Measurements from ENCODE around the gene PTPRK. TPM values are rescaled to one million over a fixed set of nuclear protein-coding genes. Genes with fewer than 3 reads are reported as not detected.
A peak's percentile ranks its signal among the peaks of the same experiment; 100 is the strongest.

Gene PTPRK
- total and polyA plus RNA-seq, 2 of the 13 experiments (the other 11 are each of a cell fraction or from before 2014, with no cell fraction given): 43.6 to 98.3 TPM

- TF ChIP-seq TFE3 (CRISPR knock-in tag; IDR thresholded peaks at IDR 0.05) (peak; percentile 49; the same call in 1 of the 2 replicates), CREM (IDR thresholded peaks at IDR 0.05) (peak; percentile 50), CREM (CRISPR knock-in tag; IDR thresholded peaks at IDR 0.05) (no peak), ARID2 (CRISPR knock-in tag; IDR thresholded peaks at IDR 0.05; ENCODE audit: borderline replicate concordance) (no peak), ZNF567 (CRISPR knock-in tag; IDR thresholded peaks at IDR 0.05; ENCODE audit: borderline replicate concordance) (no peak), KDM3A (CRISPR knock-in tag; IDR thresholded peaks at IDR 0.05; ENCODE audit: low read depth) (0 out of 2 replicates have a peak, but pooled peaks have one; percentile 26), ZNF749 (CRISPR knock-in tag; IDR thresholded peaks at IDR 0.05; ENCODE audit: borderline replicate concordance) (no peak), IRF2 (CRISPR knock-in tag; IDR thresholded peaks at IDR 0.05) (no peak), CENPT (CRISPR knock-in tag; IDR thresholded peaks at IDR 0.05; ENCODE audit: low read depth) (no peak)
- TF ChIP-seq, protein P1, sequence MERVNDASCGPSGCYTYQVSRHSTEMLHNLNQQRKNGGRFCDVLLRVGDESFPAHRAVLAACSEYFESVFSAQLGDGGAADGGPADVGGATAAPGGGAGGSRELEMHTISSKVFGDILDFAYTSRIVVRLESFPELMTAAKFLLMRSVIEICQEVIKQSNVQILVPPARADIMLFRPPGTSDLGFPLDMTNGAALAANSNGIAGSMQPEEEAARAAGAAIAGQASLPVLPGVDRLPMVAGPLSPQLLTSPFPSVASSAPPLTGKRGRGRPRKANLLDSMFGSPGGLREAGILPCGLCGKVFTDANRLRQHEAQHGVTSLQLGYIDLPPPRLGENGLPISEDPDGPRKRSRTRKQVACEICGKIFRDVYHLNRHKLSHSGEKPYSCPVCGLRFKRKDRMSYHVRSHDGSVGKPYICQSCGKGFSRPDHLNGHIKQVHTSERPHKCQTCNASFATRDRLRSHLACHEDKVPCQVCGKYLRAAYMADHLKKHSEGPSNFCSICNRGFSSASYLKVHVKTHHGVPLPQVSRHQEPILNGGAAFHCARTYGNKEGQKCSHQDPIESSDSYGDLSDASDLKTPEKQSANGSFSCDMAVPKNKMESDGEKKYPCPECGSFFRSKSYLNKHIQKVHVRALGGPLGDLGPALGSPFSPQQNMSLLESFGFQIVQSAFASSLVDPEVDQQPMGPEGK (CRISPR knock-in tag; IDR thresholded peaks at IDR 0.05): 0 out of 2 replicates have a peak, but pooled peaks have one; percentile 17
Observed at GRCh38 chr6:128365520-128366160, 154.8 kb downstream of the PTPRK start (continued).

All from HepG2 (cell line).